Lung (tissue), 12 donors: ENCODE data around the gene C19orf85. TPM values are rescaled to one million over a fixed set of nuclear protein-coding genes. Genes with fewer than 3 reads are reported as not detected.
"Not testable (repeated sequence)": the region's sequence is repeated elsewhere in the genome, so short reads cannot be mapped to it uniquely, and the experiment has no call there.

Source experiments
- ATAC-seq: fragments of 200-7000 bp; cut with Tn5 transposase; one replicate; pipeline ENCODE4 v1.9.1; 2020; ENCODE audit warnings: moderate number of reproducible peaks; ENCODE audit not compliant: insufficient read depth, low FRiP score
- DNase-seq, 3 donors: peaks; one replicate each; pipeline ENCODE4 v3.0.0-alpha.2; 2013 to 2017
- H3K27ac ChIP-seq, 2 donors: one replicate each; pipeline ENCODE4 v1.5.1; 2013; ENCODE audit warnings: mild to moderate bottlenecking in 2 of 2, moderate library complexity in 2 of 2, control low read depth in 1 of 2, inconsistent platforms in 1 of 2, low read depth in 1 of 2, low read length in 1 of 2
- H3K27me3 ChIP-seq, 3 donors: one replicate each; pipeline ENCODE4 v1.5.1; 2013; ENCODE audit warnings: low read length in 2 of 3; ENCODE audit not compliant: control insufficient read depth in 3 of 3, insufficient read depth in 3 of 3
- H3K36me3 ChIP-seq, 4 donors: one replicate each; pipeline ENCODE4 v1.5.1; 2013; ENCODE audit warnings: low read length in 4 of 4, mild to moderate bottlenecking in 1 of 4, moderate library complexity in 1 of 4; ENCODE audit not compliant: control insufficient read depth in 4 of 4, insufficient read depth in 4 of 4
- H3K4me1 ChIP-seq, 5 donors: one replicate each; pipeline ENCODE4 v1.5.1; 2013; ENCODE audit warnings: low read length in 5 of 5, mild to moderate bottlenecking in 2 of 5, moderate library complexity in 1 of 5; ENCODE audit not compliant: control insufficient read depth in 5 of 5, insufficient read depth in 5 of 5
- H3K4me3 ChIP-seq: one replicate; pipeline ENCODE4 v1.5.1; 2013; ENCODE audit warnings: mild to moderate bottlenecking, control low read depth, moderate library complexity
- H3K9ac ChIP-seq, 2 donors: one replicate each; pipeline ENCODE4 v1.5.1; 2013; ENCODE audit warnings: low read length in 2 of 2, control low read depth in 1 of 2; ENCODE audit not compliant: insufficient read depth in 1 of 2
- H3K9me3 ChIP-seq, 4 donors: one replicate each; pipeline ENCODE4 v1.5.1; 2013; ENCODE audit warnings: low read length in 3 of 4, mild to moderate bottlenecking in 1 of 4, moderate library complexity in 1 of 4; ENCODE audit not compliant: control insufficient read depth in 4 of 4, insufficient read depth in 3 of 4
- WGBS, 2 donors: extraction: QIAGEN DNeasy Blood & Tissue Kit; methylation state at CpG; one replicate each; pipeline ENCODE4 v1.1.7; 2013; 5-methylcytosine and 5-hydroxymethylcytosine counted together
- polyA plus RNA-seq, 2 donors: library from polyadenylated mRNA; stranded (reverse); fragments of 200-250 nt; gene quantifications; one replicate each; pipeline ENCODE4 v1.2.1, GENCODE V29; 2013
- total RNA-seq, 2 donors: library from RNA; depleted of rRNA in 1 of 2; stranded (reverse); fragments of >200 nt in 1 of 2; gene quantifications; one replicate each; pipeline ENCODE4 v1.2.1, GENCODE V29; 2014 to 2021
- TF ChIP-seq, protein P1 (sequence below): IDR thresholded peaks from 2 replicates; pipeline ENCODE4 v1.5.1; 2012; ENCODE audit warnings: mild to moderate bottlenecking; ENCODE audit errors: control extremely low read depth, extremely low read depth
- donor health status: control.
- donor health status: control.
- donor health status: Bipolar disorder and iron deficiency.
- donor health status: healthy.
- donor health status: DM: yes; HTN: yes; CAD: no.

Gene C19orf85
- total and polyA plus RNA-seq, 4 donors: not detected

DNA sequence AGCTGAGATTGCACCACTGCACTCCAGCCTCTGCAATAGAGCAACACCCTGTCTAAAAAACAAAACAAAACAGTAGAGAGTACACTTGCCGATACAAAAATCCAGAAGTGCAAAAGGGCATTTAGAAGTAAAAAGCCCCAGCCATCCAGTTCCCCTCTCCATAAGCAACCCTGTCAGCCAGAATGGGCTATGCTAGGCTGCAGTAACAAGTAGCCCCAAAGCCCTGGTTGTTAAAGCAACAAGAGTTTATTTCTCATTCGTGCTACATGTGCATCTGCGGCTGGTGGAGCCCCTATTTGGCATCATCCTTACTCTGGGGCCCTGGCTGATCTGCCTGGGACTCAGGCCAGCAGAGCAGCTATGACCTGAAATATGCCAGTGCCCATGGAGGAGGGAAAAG is 40.0 kb downstream of the C19orf85 start:
- Histone ChIP-seq H3K9ac (no peak overlapping the region), H3K4me1 (no peaks in the 10 kb centered on the region), H3K9me3 (peaks cover 0 to 8% (median 0%) of the 10 kb centered on the region in 4 donors), H3K36me3 (no peaks in the 10 kb centered on the region), H3K4me3 (no peak overlapping the region), H3K27ac (no peak overlapping the region), H3K27me3 (peaks cover 0 to 12% (median 6%) of the 10 kb centered on the region in 3 donors)
- WGBS, 2 donors: 76 to 94% methylated on average over 3 of the region's 3 CpGs
- TF ChIP-seq, protein P1, sequence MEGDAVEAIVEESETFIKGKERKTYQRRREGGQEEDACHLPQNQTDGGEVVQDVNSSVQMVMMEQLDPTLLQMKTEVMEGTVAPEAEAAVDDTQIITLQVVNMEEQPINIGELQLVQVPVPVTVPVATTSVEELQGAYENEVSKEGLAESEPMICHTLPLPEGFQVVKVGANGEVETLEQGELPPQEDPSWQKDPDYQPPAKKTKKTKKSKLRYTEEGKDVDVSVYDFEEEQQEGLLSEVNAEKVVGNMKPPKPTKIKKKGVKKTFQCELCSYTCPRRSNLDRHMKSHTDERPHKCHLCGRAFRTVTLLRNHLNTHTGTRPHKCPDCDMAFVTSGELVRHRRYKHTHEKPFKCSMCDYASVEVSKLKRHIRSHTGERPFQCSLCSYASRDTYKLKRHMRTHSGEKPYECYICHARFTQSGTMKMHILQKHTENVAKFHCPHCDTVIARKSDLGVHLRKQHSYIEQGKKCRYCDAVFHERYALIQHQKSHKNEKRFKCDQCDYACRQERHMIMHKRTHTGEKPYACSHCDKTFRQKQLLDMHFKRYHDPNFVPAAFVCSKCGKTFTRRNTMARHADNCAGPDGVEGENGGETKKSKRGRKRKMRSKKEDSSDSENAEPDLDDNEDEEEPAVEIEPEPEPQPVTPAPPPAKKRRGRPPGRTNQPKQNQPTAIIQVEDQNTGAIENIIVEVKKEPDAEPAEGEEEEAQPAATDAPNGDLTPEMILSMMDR: no peak
- DNase-seq (no peak), ATAC-seq (no peak)

DNA sequence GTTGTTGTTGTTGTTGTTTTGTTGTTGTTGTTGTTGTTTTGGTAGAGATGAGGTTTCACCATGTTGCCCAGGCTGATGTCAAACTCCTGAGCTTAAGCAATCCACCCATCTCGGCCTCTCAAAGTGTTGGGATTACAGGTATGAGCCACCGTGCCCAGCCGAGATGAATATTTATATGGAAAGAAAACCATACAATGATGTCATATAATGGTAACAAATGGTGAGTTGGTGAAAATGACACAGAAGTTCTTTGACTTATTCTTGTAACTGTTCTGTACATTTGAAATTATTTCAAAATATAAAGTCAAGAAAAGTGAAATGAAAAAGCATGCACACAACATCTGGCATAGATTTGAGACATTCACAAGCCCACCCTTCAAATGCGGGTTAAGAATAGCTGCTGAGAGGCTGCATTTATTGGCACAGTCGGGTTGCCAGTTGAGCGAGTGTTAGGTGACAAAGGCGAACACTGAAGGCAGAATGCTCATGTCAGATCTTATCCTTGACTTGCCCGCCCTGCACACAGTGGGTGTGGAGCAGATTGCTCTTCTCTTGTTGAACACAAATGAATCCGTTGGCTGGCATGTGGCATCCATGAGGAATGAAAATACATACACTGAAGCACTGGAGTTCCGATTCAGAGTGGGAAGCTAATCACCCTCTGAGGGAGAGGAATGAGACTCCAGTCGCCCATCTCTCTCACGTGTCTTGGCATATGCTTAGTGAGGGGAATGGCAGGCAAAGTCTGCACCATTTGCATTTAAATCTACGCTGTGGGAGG is 41.1 kb downstream of the C19orf85 start:
- 71 to 80% methylated on average over 13 of the region's 13 CpGs for WGBS, 2 donors
- H3K27me3 ChIP-seq: peaks cover 0 to 6% (median under 1%) of the 10 kb centered on the region in 3 donors
- TF ChIP-seq, protein P1: no peak

DNA sequence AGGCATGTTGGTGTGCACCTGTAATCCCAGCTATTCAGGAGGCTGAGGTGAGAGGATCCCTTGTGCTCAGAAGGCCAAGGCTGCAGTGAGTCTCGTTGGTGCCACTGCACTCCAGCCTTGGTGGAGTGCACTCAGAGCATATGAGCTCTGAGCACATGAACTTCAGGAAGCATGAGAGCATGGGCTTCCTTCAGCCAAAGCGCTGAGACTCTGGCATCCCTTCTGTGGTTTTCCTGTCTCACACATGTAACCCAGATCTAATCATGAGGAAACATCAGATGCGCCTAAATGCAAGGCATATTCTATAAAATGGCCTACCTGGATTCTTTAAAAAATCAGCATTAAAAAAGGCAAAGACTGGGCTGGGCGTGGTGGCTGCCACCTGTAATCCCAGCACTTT is 43.3 kb downstream of the C19orf85 start:
- WGBS, 2 donors: 23 to 40% methylated on average over 4 of the region's 4 CpGs
- not testable (repeated sequence) for ATAC-seq, H3K36me3 ChIP-seq, H3K4me3 ChIP-seq, H3K4me1 ChIP-seq, H3K9ac ChIP-seq, H3K27ac ChIP-seq, DNase-seq, H3K27me3 ChIP-seq, H3K9me3 ChIP-seq

More for the DNA sequence above, 41.1 kb downstream of the C19orf85 start:
- Histone ChIP-seq H3K4me3 (no peak overlapping the region), H3K27ac (no peak overlapping the region), H3K9ac (no peak overlapping the region), H3K36me3 (no peaks in the 10 kb centered on the region), H3K4me1 (no peaks in the 10 kb centered on the region), H3K9me3 (peaks cover 0 to 8% (median 0%) of the 10 kb centered on the region in 4 donors)
- ATAC-seq (no peak), DNase-seq (no peak)

DNA sequence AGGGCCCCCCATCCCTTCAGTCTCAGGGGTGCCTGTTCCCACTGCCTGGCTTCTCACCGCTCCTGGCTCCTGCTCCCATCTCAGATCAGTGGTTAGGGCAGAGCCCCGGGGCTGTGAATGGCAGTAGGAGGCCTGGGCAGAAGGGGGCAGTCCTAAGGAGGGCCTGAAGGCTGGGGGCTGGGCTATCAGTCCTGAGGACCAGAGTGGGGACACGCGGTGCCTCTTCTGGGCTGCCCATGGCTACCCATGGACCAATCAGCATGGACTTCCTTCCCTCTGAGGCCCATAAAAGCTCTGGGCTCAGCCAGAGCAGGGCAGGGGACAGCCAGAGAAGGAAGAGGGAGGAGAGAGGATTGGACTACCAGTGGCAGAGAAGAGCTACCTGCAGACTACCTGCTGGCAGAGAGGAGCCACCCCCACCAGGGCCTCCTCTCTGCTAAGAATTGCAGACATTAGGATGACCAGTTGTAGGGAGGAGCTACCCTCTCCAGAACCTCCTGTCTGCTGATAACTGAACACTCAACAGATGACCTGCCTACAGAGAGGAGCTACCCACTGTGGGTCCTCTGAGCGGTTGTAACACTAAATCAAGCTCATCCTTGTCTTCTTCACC is 44.8 kb downstream of the C19orf85 start:
- Histone ChIP-seq H3K27me3 (no peaks in the 10 kb centered on the region), H3K27ac (no peak overlapping the region), H3K9ac (no peak overlapping the region), H3K9me3 (peaks cover 0 to 8% (median 0%) of the 10 kb centered on the region in 4 donors), H3K36me3 (no peaks in the 10 kb centered on the region), H3K4me3 (no peak overlapping the region), H3K4me1 (no peaks in the 10 kb centered on the region)
- 64 to 79% methylated on average over 5 of the region's 5 CpGs for WGBS, 2 donors
- no peak for DNase-seq
- ATAC-seq: no peak
- TF ChIP-seq, protein P1: no peak
